SK-N-SH (cell line): Measurements from ENCODE around the gene LAMC2. TPM values are rescaled to one million over a fixed set of nuclear protein-coding genes. Genes with fewer than 3 reads are reported as not detected.

ENCODE experiments used
- CTCF ChIA-PET: fragments of 300-600, 350-600 bp; formaldehyde crosslinking; extraction: SDS; loops from one replicate; lab custom pipeline; 2021; lab: Yijun Ruan, JAX
- POLR2A ChIA-PET: fragments of 350-600 bp; sonication (Branson Sonifier 250); formaldehyde crosslinking; extraction: SDS; loops from one replicate; lab custom pipeline; 2020; ENCODE audit warnings: antibody characterized with exemption, inconsistent platforms; lab: Yijun Ruan, JAX
- DNase-seq: peaks from one replicate; pipeline ENCODE4 v3.0.0; 2012
- H2AFZ ChIP-seq: fragments of 200-600 bp; sonication (generic); 2 replicates; pipeline ENCODE4 v1.8.1; 2016; ENCODE audit warnings: antibody characterized with exemption, mild to moderate bottlenecking, low read depth
- H3F3A ChIP-seq: fragments of 200-600 bp; sonication (generic); replicated peaks from 2 replicates; pipeline ENCODE3; 2016; ENCODE audit warnings: antibody characterized with exemption, mild to moderate bottlenecking; ENCODE audit not compliant: insufficient read depth
- H3K27ac ChIP-seq, 2 experiments: fragments of 200-500 bp in 1 of 2; fragments of 200-600 bp in 1 of 2; sonication (Bioruptor generic) in 1 of 2; sonication (generic), shearing (Covaris generic) in 1 of 2; 2 replicates each; pipeline versions ENCODE4 v1.5.1 to v1.6.1; 2014 to 2016; ENCODE audit warnings: low read depth in 2 of 2, inconsistent platforms in 1 of 2, low read length in 1 of 2, mild to moderate bottlenecking in 1 of 2, mixed read lengths in 1 of 2
- H3K27me3 ChIP-seq: fragments of 200-600 bp; sonication (generic), shearing (Covaris generic); 2 replicates; pipeline ENCODE4 v1.6.1; 2016; ENCODE audit warnings: mixed run types; ENCODE audit not compliant: insufficient read depth
- H3K36me3 ChIP-seq, 2 experiments: fragments of 200-500 bp in 1 of 2; fragments of 200-600 bp in 1 of 2; sonication (Bioruptor generic) in 1 of 2; sonication (generic) in 1 of 2; replicated peaks in 1 of 2; 2 replicates each; pipeline versions ENCODE3 to v1.5.1; 2014 to 2016; ENCODE audit warnings: low read length in 1 of 2, mild to moderate bottlenecking in 1 of 2; ENCODE audit not compliant: insufficient read depth in 2 of 2, control insufficient read depth in 1 of 2
- H3K4me1 ChIP-seq, 2 experiments: fragments of 200-500 bp in 1 of 2; fragments of 200-600 bp in 1 of 2; sonication (Bioruptor generic) in 1 of 2; sonication (generic), shearing (Covaris generic) in 1 of 2; 2 replicates each; pipeline versions ENCODE4 v1.5.1 to v1.6.1; 2014 to 2016; ENCODE audit warnings: low read depth in 1 of 2, low read length in 1 of 2, mixed run types in 1 of 2; ENCODE audit not compliant: insufficient read depth in 2 of 2, control insufficient read depth in 1 of 2
- H3K4me2 ChIP-seq: fragments of 200-600 bp; sonication (generic), shearing (Covaris generic); 2 replicates; pipeline ENCODE4 v1.6.1; 2017; ENCODE audit warnings: mixed run types
- H3K4me3 ChIP-seq, 2 experiments: fragments of 200-500 bp in 1 of 2; fragments of 200-600 bp in 1 of 2; sonication (Bioruptor generic) in 1 of 2; sonication (generic), shearing (Covaris generic) in 1 of 2; 2 replicates each; pipeline versions ENCODE4 v1.5.1 to v1.8.1; 2014 to 2016; ENCODE audit warnings: low read depth in 2 of 2, inconsistent platforms in 1 of 2, low read length in 1 of 2, mild to moderate bottlenecking in 1 of 2, mixed read lengths in 1 of 2, moderate library complexity in 1 of 2
- H3K79me2 ChIP-seq: fragments of 200-600 bp; sonication (generic); 2 replicates; pipeline ENCODE4 v1.8.1; 2017; ENCODE audit warnings: mild to moderate bottlenecking; ENCODE audit not compliant: insufficient read depth
- H3K9ac ChIP-seq: fragments of 200-600 bp; sonication (generic); 2 replicates; pipeline ENCODE4 v1.6.1; 2017; ENCODE audit warnings: mixed run types
- H3K9me2 ChIP-seq: fragments of 200-600 bp; sonication (generic); 2 replicates; pipeline ENCODE4 v1.6.1; 2017; ENCODE audit warnings: mixed run types
- H3K9me3 ChIP-seq: fragments of 200-600 bp; sonication (generic); 2 replicates; pipeline ENCODE4 v1.6.1; 2017; ENCODE audit warnings: mixed run types, mild to moderate bottlenecking, moderate library complexity
- H4K20me1 ChIP-seq: fragments of 200-600 bp; sonication (generic); 2 replicates; pipeline ENCODE4 v1.6.1; 2017; ENCODE audit warnings: mild to moderate bottlenecking, mixed run types; ENCODE audit not compliant: insufficient read depth
- CHD2 ChIP-seq: fragments of 150-350 bp; IDR thresholded peaks from 2 replicates; pipeline ENCODE4 v1.6.1; 2018; ENCODE audit warnings: low read length; ENCODE audit not compliant: partially characterized antibody
- EP300 ChIP-seq, 2 experiments: IDR thresholded peaks; 2 replicates each; pipeline versions ENCODE4 v1.4.0 to v1.6.1; 2012; ENCODE audit warnings: borderline replicate concordance in 1 of 2, low read depth in 1 of 2, low read length in 1 of 2
- FOSL2 ChIP-seq: IDR thresholded peaks from 2 replicates; pipeline ENCODE4 v1.4.0; 2012; ENCODE audit warnings: low read depth, mild to moderate bottlenecking, moderate library complexity, borderline replicate concordance
- FOXJ3 ChIP-seq: sonication (generic); formaldehyde crosslinking; IDR thresholded peaks from 2 replicates; pipeline ENCODE4 v1.5.1; 2020; ENCODE audit warnings: mild to moderate bottlenecking, missing genetic modification reagents
- IRF3 ChIP-seq: fragments of 150-350 bp; IDR thresholded peaks from 2 replicates; pipeline ENCODE4 v1.6.1; 2016; ENCODE audit warnings: mild to moderate bottlenecking, low read depth, low read length
- JUND ChIP-seq: IDR thresholded peaks from 2 replicates; pipeline ENCODE4 v1.4.0; 2012
- MEF2A ChIP-seq: IDR thresholded peaks from 2 replicates; pipeline ENCODE4 v1.4.0; 2012; ENCODE audit warnings: low read depth, borderline replicate concordance
- NRF1 ChIP-seq: IDR thresholded peaks from 2 replicates; pipeline ENCODE4 v1.6.1; 2012; ENCODE audit warnings: low read depth, mild to moderate bottlenecking, low read length
- PBX3 ChIP-seq: IDR thresholded peaks from 2 replicates; pipeline ENCODE4; 2012
- RAD21 ChIP-seq: IDR thresholded peaks from 2 replicates; pipeline ENCODE4 v1.6.1; 2012; ENCODE audit warnings: mild to moderate bottlenecking, low read length
- TAF1 ChIP-seq: IDR thresholded peaks from 2 replicates; pipeline ENCODE4 v1.6.1; 2012; ENCODE audit warnings: low read depth, mild to moderate bottlenecking, low read length, moderate library complexity, borderline replicate concordance
- TCF12 ChIP-seq: IDR thresholded peaks from 2 replicates; pipeline ENCODE4 v1.4.0; 2012
- TEAD4 ChIP-seq: IDR thresholded peaks from 2 replicates; pipeline ENCODE4 v1.4.0; 2012; ENCODE audit warnings: mild to moderate bottlenecking, borderline replicate concordance; ENCODE audit not compliant: insufficient read depth
- YY1 ChIP-seq: IDR thresholded peaks from 2 replicates; pipeline ENCODE4 v1.4.0; 2012; ENCODE audit warnings: low read depth, mild to moderate bottlenecking
- WGBS: methylation state at CpG from one replicate; pipeline ENCODE4 v1.1.6; 2017; ENCODE audit warnings: low lambda C conversion rate; 5-methylcytosine and 5-hydroxymethylcytosine counted together
- polyA plus RNA-seq, 3 experiments: library from polyadenylated mRNA; depleted of rRNA; stranded (reverse); fragments of >200 nt; gene quantifications; 2 replicates each; pipeline ENCODE4 v1.2.3, GENCODE V29; 2012
- TF ChIP-seq, protein P1 (sequence below): fragments of 200-600 bp; sonication (generic); IDR thresholded peaks from 2 replicates; pipeline ENCODE4 v1.6.1; 2017; ENCODE audit warnings: antibody characterized with exemption, mild to moderate bottlenecking, moderate library complexity
- TF ChIP-seq, protein P2 (sequence below): IDR thresholded peaks from 2 replicates; pipeline ENCODE4 v1.4.0; 2012; ENCODE audit warnings: low read depth

The LAMC2 gene
- polyA plus RNA-seq, 1 of the 3 experiments (the other 2 are of a cell fraction) = 0.15 TPM

GRCh38 chr1:183142171-183142570 is 43.9 kb upstream of the LAMC2 start:
- Histone ChIP-seq H3F3A (peaks cover 3% of the 10 kb centered on the region), H3K9me2 (no peaks in the 10 kb centered on the region), H3K36me3 (peaks cover 55 to 64% of the 10 kb centered on the region in 2 experiments), H2AFZ (no peak overlapping the region), H3K4me3 (no peak overlapping the region), H3K9me3 (no peaks in the 10 kb centered on the region), H3K4me1 (peaks cover 0 to 6% of the 10 kb centered on the region in 2 experiments; a peak in 2 of 4 replicates), H3K4me2 (no peak overlapping the region), H4K20me1 (no peaks in the 10 kb centered on the region), H3K9ac (no peak overlapping the region), H3K27ac (no peak overlapping the region), H3K79me2 (no peaks in the 10 kb centered on the region), H3K27me3 (no peaks in the 10 kb centered on the region)
- DNase-seq = no peak
- ChIA-PET CTCF (interaction anchor here (1.0 to 1.3 kb wide), 2 partner anchors 8 to 115 kb away, joined by 3 read pairs; no protein-coding TSS in a partner anchor), POLR2A (no interaction called here)
- TF ChIP-seq RAD21 = no peak
- TF ChIP-seq IRF3 = no peak
- no peak for TF ChIP-seq MEF2A
- no peak for TF ChIP-seq CHD2
- TF ChIP-seq, protein P1, sequence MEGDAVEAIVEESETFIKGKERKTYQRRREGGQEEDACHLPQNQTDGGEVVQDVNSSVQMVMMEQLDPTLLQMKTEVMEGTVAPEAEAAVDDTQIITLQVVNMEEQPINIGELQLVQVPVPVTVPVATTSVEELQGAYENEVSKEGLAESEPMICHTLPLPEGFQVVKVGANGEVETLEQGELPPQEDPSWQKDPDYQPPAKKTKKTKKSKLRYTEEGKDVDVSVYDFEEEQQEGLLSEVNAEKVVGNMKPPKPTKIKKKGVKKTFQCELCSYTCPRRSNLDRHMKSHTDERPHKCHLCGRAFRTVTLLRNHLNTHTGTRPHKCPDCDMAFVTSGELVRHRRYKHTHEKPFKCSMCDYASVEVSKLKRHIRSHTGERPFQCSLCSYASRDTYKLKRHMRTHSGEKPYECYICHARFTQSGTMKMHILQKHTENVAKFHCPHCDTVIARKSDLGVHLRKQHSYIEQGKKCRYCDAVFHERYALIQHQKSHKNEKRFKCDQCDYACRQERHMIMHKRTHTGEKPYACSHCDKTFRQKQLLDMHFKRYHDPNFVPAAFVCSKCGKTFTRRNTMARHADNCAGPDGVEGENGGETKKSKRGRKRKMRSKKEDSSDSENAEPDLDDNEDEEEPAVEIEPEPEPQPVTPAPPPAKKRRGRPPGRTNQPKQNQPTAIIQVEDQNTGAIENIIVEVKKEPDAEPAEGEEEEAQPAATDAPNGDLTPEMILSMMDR = no peak
- TF ChIP-seq JUND = no peak
- no peak for TF ChIP-seq YY1
- no peak for TF ChIP-seq PBX3
- TF ChIP-seq TEAD4 = no peak
- TF ChIP-seq FOSL2 = no peak
- TF ChIP-seq TCF12 = no peak
- TF ChIP-seq EP300 (IDR thresholded peaks at IDR 0.05; ENCODE audit: borderline replicate concordance in 1 of 2, low read depth in 1 of 2, low read length in 1 of 2) = no peak
- TF ChIP-seq TAF1 = no peak
- TF ChIP-seq, protein P2, sequence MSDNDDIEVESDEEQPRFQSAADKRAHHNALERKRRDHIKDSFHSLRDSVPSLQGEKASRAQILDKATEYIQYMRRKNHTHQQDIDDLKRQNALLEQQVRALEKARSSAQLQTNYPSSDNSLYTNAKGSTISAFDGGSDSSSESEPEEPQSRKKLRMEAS = no peak
- no peak for TF ChIP-seq NRF1
- TF ChIP-seq FOXJ3 = no peak
- 91% methylated on average over 2 of the region's 2 CpGs for WGBS
